Measurements from ENCODE around the gene HIF1A. TPM values are rescaled to one million over a fixed set of nuclear protein-coding genes. Genes with fewer than 3 reads are reported as not detected.
A peak's percentile ranks its signal among the peaks of the same experiment; 100 is the strongest.

The HIF1A gene
- total and polyA plus RNA-seq, 2 of the 13 experiments (the other 11 are each of a cell fraction or from before 2014, with no cell fraction given) = 41.0 to 126 TPM

DNA sequence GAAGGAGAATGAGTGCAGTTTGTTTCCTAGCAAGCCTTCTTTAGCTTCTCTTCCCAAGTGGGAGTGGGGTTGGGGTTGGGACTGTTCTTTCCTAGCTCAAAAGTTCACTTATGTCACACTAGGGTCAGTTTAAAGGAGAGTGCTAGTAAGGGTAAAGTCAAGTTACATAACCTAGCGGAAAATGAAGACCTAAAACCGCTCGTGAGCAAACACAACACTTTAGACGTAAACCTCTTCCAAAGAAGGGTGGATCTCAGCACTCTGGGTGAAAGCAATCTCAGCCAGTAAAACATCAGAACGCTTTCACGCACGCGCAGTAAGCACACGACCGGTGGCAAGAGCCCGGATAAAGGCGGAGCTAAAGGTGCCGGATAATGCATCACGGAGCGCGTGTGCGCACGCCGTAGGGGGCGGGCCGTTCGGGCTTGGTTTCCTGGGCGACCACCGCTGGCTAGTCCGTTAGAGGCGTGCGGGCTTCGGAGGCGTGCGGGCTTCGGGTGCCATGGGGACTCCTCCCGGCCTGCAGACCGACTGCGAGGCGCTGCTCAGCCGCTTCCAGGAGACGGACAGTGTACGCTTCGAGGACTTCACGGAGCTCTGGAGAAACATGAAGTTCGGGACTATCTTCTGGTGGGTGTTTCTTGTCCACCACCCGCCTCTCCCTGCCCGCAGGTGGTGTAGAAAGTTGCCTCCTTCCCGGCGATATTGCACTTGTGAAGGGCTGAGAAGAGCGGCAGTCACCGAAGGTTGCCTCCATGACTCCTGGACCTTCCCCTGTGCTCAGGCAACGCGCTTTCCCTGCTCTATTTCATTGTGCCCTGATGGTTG lies 66.9 kb downstream of the HIF1A start, which contains the start of gene SNAPC1 (continued):
- TF ChIP-seq ARID4A (CRISPR knock-in tag; IDR thresholded peaks at IDR 0.05; ENCODE audit: borderline replicate concordance) = peak; percentile 85; the same call in 1 of the 2 replicates
- no peak for TF ChIP-seq ZNF207 (IDR thresholded peaks at IDR 0.05; ENCODE audit: borderline replicate concordance)
- TF ChIP-seq, protein P1, sequence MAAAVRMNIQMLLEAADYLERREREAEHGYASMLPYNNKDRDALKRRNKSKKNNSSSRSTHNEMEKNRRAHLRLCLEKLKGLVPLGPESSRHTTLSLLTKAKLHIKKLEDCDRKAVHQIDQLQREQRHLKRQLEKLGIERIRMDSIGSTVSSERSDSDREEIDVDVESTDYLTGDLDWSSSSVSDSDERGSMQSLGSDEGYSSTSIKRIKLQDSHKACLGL (CRISPR knock-in tag; IDR thresholded peaks at IDR 0.05) = peak; percentile 87; the same call in 1 of the 2 replicates
- 0 out of 2 replicates have a peak, but pooled peaks have one; percentile 37 for TF ChIP-seq GATAD1 (CRISPR knock-in tag; IDR thresholded peaks at IDR 0.05)
- no peak for TF ChIP-seq HOXD1 (CRISPR knock-in tag; IDR thresholded peaks at IDR 0.05)
- TF ChIP-seq JUND (CRISPR knock-in tag; IDR thresholded peaks at IDR 0.05) = no peak
- TF ChIP-seq, protein P2, sequence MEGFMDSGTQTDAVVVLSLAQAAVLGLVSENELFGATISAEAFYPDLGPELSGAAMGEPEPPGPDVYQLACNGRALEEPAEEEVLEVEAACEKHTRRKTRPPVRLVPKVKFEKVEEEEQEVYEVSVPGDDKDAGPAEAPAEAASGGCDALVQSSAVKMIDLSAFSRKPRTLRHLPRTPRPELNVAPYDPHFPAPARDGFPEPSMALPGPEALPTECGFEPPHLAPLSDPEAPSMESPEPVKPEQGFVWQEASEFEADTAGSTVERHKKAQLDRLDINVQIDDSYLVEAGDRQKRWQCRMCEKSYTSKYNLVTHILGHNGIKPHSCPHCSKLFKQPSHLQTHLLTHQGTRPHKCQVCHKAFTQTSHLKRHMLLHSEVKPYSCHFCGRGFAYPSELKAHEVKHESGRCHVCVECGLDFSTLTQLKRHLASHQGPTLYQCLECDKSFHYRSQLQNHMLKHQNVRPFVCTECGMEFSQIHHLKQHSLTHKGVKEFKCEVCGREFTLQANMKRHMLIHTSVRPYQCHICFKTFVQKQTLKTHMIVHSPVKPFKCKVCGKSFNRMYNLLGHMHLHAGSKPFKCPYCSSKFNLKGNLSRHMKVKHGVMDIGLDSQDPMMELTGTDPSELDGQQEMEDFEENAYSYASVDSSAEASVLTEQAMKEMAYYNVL (CRISPR knock-in tag; IDR thresholded peaks at IDR 0.05; ENCODE audit: borderline replicate concordance) = 0 out of 2 replicates have a peak, but pooled peaks have one; percentile 49
- TF ChIP-seq, protein P3, sequence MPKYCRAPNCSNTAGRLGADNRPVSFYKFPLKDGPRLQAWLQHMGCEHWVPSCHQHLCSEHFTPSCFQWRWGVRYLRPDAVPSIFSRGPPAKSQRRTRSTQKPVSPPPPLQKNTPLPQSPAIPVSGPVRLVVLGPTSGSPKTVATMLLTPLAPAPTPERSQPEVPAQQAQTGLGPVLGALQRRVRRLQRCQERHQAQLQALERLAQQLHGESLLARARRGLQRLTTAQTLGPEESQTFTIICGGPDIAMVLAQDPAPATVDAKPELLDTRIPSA (CRISPR knock-in tag; IDR thresholded peaks at IDR 0.05; ENCODE audit: borderline replicate concordance) = no peak
- peak; percentile 72 for TF ChIP-seq TBX2 (CRISPR knock-in tag; IDR thresholded peaks at IDR 0.05; ENCODE audit: borderline replicate concordance)
- TF ChIP-seq MLLT10 (CRISPR knock-in tag; IDR thresholded peaks at IDR 0.05) = no peak
- TF ChIP-seq DDIT3 (CRISPR knock-in tag; IDR thresholded peaks at IDR 0.05) = no peak
- peak; percentile 79 for TF ChIP-seq SPEN (CRISPR knock-in tag; IDR thresholded peaks at IDR 0.05; ENCODE audit: low read depth)
- no peak for TF ChIP-seq THYN1 (CRISPR knock-in tag; IDR thresholded peaks at IDR 0.05; ENCODE audit: borderline replicate concordance, low read depth)
- TF ChIP-seq, protein P4, sequence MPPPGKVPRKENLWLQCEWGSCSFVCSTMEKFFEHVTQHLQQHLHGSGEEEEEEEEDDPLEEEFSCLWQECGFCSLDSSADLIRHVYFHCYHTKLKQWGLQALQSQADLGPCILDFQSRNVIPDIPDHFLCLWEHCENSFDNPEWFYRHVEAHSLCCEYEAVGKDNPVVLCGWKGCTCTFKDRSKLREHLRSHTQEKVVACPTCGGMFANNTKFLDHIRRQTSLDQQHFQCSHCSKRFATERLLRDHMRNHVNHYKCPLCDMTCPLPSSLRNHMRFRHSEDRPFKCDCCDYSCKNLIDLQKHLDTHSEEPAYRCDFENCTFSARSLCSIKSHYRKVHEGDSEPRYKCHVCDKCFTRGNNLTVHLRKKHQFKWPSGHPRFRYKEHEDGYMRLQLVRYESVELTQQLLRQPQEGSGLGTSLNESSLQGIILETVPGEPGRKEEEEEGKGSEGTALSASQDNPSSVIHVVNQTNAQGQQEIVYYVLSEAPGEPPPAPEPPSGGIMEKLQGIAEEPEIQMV (CRISPR knock-in tag; IDR thresholded peaks at IDR 0.05; ENCODE audit: low read depth) = no peak
- peak; percentile 68 for TF ChIP-seq KAT8 (CRISPR knock-in tag; IDR thresholded peaks at IDR 0.05)
- no peak; the same call in 1 of the 2 replicates for TF ChIP-seq TSC22D2 (CRISPR knock-in tag; IDR thresholded peaks at IDR 0.05; ENCODE audit: borderline replicate concordance)
- TF ChIP-seq SKI (IDR thresholded peaks at IDR 0.05; ENCODE audit: partially characterized antibody) = no peak
- no peak for TF ChIP-seq CHD2 (IDR thresholded peaks at IDR 0.05; ENCODE audit: low read depth, low read length)
- TF ChIP-seq HNRNPH1 (optimal IDR thresholded peaks at IDR 0.05; ENCODE audit: low read depth, low read length) = no peak

Measured in HepG2 (cell line).